HG02840 (cell line): ENCODE data around the gene PDCD10.

ENCODE experiments used
- ATAC-seq: cut with Tn5 transposase; IDR thresholded peaks from one replicate; pipeline ENCODE4 v1.9.1; 2021; ENCODE audit warnings: mild to moderate bottlenecking, moderate library complexity, moderate number of reproducible peaks; ENCODE audit not compliant: unreplicated experiment, low FRiP score

Gene PDCD10

DNA sequence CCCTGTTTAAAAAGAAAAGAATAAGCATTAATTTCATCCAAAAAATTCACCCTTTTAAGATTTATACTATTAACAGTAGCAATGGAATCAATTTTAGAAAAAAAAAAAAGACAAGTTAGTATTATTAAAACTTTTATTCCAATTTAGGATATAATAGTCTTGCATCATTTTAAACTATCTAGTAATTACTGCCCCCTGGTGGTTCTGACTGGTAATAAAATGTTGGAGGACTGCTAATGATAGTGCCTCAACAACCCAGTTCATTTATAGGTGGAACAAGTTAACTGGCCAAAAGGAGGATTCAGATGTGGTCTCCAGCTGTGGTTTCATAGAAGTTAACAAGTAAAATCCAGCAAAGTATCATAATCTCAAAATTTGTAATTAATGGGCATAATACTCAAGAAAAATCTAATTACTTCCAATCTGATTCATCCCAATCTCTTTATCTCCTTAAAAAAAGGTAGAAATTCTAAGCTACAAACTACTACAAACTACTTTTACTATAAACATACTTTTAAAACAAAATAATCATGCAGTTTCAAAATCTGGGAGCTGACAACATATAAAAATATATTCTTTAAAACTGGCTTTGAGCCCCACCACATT lies 50.2 kb downstream of the PDCD10 start:
- ATAC-seq: peak; percentile 68

DNA sequence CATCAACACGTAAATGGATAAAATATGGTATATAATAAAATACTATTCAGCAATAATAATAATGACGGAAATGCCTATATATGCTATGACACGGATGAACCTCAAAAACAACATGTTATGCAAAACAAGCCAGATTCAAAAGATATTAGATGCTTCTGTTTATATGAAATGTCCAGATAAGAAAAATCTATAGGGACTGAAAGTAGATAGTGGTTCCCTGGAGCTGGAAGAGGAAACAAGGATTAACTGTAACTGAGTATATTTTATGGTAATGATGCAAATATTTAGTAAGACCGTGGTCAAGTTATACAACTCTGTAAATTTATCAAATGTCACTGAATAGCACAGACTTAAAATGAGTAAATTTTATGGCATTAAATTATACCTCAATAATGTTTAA lies 55.2 kb downstream of the PDCD10 start:
- no peak for ATAC-seq

DNA sequence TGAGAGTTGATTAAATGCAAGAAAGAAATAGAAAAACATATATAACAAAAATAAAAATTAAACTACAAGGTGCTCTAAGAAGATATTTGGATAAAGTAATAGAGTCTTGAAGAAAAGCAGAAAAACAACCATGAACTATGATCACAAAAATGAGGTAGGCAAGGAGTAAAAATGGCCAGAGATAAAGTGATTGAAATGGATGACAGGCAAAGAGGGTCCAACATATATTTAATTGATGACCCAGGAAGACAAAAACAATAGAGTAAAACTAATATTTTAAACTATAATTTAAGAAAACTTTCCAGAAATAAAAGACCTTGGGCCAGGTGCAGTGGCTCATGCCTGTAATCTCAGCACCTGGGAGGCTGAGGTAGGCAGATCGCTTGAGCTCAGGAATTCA lies 58.8 kb downstream of the PDCD10 start:
- no peak for ATAC-seq

DNA sequence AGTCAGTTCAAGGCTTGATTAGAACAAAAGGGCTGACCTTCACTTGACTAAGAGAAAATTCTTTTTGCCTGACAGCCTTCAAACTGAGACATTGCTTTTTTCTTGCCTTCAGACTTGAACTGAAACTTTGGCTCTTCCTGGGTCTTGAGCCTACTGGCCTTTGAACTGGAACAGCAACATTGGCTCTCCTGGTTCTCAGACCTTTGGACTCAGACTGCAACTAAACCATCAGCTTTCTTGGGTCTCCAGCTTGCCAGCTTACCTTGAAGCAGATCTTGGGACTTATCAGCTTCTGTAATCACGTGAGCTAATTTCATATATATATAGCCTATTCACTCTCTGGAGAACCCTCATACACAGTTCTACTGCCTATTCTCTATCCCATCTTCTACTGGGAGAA lies 61.5 kb downstream of the PDCD10 start:
- no peak for ATAC-seq

DNA sequence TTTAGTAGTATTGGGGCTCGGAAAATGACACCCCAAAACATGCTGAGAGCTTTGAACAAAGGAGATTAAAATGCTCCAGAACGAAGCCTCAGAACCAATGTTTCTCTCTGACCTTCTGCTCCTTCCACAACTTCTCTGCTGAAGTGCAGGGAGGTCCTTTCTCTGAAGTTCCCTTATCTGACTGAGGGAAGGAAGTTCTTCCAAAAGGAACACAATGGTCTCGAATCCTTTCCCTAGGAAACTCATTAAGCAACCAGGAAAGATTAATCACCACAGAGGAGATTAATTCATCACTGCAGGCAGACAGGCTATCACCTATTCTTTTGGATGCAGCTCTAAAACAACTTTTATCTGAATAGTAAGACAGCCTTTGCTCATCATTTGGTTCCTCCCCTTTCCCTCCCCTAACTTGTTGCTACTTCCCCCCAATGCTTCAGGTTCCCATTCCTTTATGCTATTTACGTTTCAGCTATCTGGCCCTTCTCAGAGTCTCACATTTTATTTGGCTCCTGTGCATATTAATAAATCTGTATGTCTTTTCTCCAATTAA lies 62.7 kb downstream of the PDCD10 start:
- ATAC-seq: no peak

DNA sequence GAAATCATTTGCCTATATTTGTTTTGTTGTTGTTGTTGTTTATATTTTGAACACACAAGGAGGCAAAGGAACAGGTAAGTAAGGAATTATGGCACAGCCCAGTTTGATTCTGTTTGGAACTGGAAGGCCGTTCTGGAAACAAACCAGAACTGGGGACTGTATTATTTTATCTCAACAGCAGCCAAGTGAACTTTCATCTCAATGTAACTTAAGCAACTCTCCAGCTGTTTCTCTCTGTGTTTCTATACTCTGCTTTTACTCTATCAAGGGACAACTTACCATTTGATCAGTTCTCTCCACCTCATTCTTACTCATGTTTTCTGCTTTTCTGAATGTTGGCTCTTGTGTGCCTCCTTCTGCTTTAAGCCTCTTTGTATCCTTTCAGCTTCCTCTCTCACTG lies 65.0 kb downstream of the PDCD10 start:
- no peak for ATAC-seq

DNA sequence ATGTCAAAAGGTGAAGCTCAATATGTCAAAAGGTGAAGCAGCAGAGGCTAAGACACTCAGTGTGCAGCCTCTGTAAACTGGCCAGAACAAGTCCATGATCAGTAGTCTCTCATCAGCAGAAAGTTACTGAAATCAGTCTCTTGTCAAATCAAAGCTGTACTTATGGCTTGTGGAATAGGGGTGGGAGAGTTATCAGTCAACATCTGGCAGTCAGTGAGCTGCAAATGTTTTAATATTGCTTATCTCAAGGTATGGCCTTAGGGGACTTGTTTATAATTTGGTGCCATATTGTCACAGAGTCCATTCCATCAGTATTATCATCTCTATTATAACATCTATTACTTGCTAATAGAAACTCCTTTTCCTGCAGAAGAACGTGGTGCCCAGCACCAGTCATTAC lies 66.0 kb downstream of the PDCD10 start:
- ATAC-seq: no peak

DNA sequence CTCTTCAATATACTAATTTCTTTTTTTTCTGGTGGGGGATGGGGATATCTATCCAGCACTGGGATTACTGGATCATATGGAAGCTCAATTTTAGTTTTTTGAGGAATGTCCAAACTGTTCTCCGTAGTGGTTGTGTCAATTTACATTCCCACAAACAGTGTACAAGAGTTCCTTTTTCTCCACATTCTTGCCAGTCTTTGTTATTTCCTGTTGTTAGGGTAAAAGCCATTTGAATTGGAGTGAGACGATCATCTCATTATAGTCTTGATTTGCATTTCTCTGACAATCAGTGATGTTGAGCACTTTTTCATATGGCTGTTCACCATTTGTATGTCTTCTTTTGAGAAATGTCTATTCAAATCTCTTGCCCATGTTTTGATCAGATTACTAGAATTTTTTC lies 68.1 kb downstream of the PDCD10 start:
- ATAC-seq: no peak

DNA sequence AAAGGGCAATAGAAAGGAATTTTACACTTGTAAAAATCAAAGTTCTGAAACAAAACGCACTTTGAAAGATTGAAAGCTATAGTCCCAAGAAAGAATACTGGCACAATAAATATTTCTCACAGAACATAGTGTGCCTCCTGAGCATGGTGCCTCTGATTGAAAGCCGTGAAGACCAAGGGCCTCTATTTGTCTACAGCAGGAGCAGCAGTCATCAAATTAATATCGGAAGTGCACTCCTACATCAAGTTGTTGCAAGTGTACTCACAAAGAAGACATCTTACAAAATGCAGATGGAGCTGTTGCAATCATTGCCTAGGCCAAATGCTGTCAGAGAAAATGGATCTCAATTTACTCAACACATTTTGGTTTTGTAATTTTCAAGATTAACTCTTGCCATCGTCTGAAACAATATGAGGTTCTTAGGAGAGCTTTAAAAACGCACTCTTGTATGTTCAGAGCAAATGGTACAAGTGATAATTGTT lies 71.7 kb downstream of the PDCD10 start:
- ATAC-seq: no peak

DNA sequence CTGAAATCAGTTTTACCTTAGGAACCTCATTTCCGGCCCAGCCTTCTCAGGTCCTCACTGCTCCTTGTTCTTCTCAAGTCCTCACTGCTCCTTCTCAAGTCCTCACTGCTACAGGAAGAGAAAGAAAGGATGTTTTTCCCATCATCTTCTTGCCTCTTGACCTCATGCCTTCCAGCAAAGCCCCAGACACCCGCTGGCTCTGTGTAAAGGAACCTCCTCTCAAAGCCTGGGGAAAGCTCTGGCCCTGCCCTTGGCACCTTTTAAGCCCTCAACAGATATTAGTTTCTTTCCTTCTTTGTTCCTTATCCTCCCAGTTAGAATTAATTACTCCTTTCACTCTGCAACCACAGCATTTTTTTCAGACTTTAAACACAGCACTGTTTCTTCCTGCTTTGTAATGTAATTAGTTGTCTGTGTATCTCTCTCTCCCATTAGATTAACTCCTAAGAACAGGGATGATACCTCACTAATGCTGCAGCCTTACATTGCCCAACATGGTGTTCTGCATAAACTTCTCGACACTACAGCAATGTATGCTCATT lies 76.9 kb downstream of the PDCD10 start:
- no peak for ATAC-seq

DNA sequence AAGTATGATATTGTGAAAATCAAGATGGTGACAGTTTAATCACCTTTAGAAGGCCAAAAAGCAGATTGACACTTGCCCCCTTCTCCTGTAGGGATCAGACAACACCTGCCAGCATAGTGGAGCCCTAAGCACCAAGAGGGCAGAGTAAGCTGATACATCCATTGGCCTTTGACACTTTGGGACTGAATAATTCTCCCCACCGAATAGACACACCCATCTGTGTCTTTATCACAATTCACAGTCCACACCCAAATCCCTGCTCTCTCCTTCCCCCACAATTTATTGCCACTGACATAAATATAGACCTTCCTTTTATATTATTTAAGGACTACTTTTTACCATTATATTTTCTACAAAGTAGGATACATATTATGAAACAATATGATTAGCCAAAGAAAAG lies 77.9 kb downstream of the PDCD10 start:
- no peak for ATAC-seq

DNA sequence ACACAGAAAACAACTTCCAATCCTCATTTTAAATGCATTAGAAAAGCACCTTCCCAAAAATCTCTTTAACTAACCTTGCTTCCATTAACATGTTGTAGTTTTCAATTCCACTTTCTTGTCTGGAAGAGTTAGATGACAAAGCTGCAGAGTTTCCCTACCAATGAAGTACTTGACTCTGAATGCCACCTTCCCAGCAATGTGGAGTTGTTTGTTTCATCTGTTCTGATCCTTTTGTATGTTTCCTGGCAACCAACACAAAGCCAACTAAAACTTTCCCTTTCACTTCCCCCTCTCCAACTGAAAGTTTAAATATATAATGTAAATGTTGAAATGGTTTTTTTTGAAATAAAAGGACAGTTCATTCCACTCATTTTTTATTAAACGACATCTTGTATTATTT lies 80.9 kb downstream of the PDCD10 start, which contains the start of gene WDR49:
Gene WDR49, minus strand, starts transcription at position 183 of the 400 bp plus-strand sequence. CDS start 517 bp downstream, outside the sequence.
- ATAC-seq: no peak

DNA sequence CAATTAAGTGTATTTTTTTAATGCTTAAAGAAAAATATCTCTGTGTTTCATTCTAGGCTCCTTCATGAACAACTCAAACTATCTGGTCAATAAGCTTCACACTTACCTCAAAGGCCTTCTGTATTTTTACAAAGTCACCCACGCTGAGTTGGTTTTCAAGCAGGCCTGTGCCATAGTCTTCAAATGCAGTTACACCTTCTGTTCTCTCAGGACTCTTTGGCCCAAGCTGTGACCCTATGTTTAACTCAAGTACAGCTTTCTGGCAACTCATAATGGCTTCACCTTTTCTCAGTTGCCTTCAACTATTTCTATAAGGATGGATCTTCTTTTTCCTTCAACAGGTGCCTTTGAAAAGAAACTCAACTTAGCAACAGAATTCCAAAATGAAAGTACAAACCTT lies 81.5 kb downstream of the PDCD10 start:
- ATAC-seq: no peak

DNA sequence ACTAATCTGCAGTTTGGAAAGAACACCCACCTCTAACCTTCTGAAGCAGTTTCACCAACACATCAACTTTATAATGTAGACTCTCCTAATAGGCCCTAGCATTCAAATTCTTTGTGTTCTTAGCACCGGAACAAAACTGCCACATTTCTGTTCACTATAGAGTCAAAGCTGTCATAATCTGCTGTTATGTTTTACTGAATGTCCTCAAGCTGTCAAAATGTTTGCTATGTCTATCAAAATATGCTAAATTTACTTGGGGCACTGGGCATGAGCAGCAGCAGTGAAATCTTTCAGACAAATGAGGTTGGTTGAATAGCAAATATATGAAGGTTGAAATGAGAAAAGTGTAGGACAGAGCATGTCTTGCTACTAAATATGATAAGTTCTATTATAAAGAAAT lies 82.9 kb downstream of the PDCD10 start:
- ATAC-seq: no peak

DNA sequence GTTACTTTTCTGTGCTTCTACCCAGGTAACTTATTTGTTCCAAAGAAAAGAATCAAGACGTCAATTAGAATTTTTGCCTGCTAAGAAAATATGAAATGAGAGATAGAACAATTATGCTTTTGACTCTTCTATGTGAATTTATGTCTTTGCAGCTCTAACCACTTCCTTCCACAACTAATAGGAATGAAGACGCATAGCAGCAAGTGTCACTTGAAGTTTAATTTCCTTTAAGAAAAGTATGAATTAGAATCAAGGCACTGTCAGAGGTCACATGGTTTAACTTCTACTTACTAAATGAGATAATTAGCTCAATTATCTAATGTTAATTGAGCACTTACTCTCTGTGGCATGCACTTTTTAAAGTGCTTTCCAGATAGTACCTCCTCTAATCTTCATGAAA lies 84.2 kb downstream of the PDCD10 start:
- ATAC-seq: no peak

DNA sequence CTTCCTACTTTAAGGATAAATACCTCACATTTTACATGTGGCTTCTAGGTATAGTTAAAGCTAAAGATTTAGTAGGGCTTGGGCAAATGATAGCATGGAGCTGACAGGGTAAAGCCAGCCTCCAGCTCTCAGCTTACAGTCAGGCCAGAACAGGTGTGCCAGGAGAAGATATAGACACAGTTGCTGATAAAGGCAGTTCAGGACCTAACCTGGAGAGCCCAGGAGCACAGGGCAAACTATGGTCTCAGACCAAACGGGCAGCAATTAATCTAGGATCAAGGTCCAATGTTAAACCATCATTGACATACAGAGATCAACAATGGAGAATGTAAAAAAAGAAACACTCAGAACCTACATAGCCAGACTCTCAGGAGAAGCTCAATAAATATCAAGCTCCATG lies 84.9 kb downstream of the PDCD10 start:
- ATAC-seq: no peak

DNA sequence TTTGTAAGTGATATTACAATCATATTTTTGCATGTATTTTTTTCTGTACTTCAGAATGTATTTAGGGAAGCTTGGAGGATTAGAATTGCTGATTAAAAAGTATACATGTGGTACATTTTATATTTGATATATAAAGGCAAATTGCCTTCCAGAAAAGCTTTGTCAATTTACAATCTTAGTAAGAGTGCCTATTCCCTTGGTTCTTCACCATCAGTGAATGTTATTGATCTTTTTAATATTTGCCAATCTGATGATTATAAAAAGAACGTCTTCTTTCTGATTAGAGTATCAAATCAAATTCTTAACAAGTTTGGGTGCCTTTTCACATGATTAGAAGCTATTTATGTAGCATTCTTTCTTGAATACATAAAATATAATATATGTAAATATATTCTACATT lies 90.1 kb downstream of the PDCD10 start:
- ATAC-seq: no peak
